Small intestine (tissue), 7 donors: Measurements from ENCODE around the gene ACTN4. TPM values are rescaled to one million over a fixed set of nuclear protein-coding genes. Genes with fewer than 3 reads are reported as not detected.

Source experiments
- DNase-seq, 2 donors: peaks; one replicate each; pipeline versions ENCODE4 v3.0.0 to v3.0.0-alpha.2; 2013
- FAIRE-seq: peaks from 2 replicates; lab custom pipeline; 2012; peaks lifted over from hg19 to GRCh38; lab: Jason Lieb, UNC
- H3K27ac ChIP-seq, 3 donors: one replicate each; pipeline ENCODE4 v1.5.1; 2013; ENCODE audit warnings: low read length in 2 of 3, mild to moderate bottlenecking in 2 of 3, control low read depth in 1 of 3, inconsistent platforms in 1 of 3, low read depth in 1 of 3, moderate library complexity in 1 of 3
- H3K27me3 ChIP-seq, 3 donors: one replicate each; pipeline ENCODE4 v1.6.1; 2013; ENCODE audit warnings: low read length in 3 of 3, inconsistent platforms in 1 of 3; ENCODE audit not compliant: control insufficient read depth in 3 of 3, insufficient read depth in 3 of 3
- H3K36me3 ChIP-seq, 3 donors: one replicate each; pipeline ENCODE4 v1.6.1; 2013; ENCODE audit warnings: low read length in 3 of 3, inconsistent platforms in 1 of 3, low read depth in 1 of 3, mild to moderate bottlenecking in 1 of 3, moderate library complexity in 1 of 3; ENCODE audit not compliant: control insufficient read depth in 3 of 3, insufficient read depth in 2 of 3
- H3K4me1 ChIP-seq, 3 donors: one replicate each; pipeline ENCODE4 v1.6.1; 2013; ENCODE audit warnings: low read length in 2 of 3, inconsistent platforms in 1 of 3, low read depth in 1 of 3, mild to moderate bottlenecking in 1 of 3, moderate library complexity in 1 of 3; ENCODE audit not compliant: control insufficient read depth in 3 of 3, insufficient read depth in 2 of 3
- H3K4me3 ChIP-seq, 3 donors: one replicate each; pipeline ENCODE4 v1.5.1; 2013; ENCODE audit warnings: low read length in 3 of 3, control low read depth in 1 of 3, inconsistent platforms in 1 of 3, low read depth in 1 of 3, mild to moderate bottlenecking in 1 of 3, moderate library complexity in 1 of 3
- H3K9me3 ChIP-seq, 2 donors: one replicate each; pipeline ENCODE4 v1.6.1; 2013; ENCODE audit warnings: low read depth in 1 of 2, low read length in 1 of 2; ENCODE audit not compliant: control insufficient read depth in 2 of 2, insufficient read depth in 1 of 2
- WGBS, 3 donors: extraction: QIAGEN DNeasy Blood & Tissue Kit; methylation state at CpG; one replicate each; pipeline ENCODE4 v1.1.7; 2013; 5-methylcytosine and 5-hydroxymethylcytosine counted together
- polyA plus RNA-seq, 4 donors: library from polyadenylated mRNA; stranded (reverse) in 3 of 4; unstranded in 1 of 4; fragments of 200-250 nt in 3 of 4; fragments of 120-200 nt in 1 of 4; gene quantifications; one replicate each; pipeline versions ENCODE4 v1.2.1 to v1.2.3, GENCODE V29; 2013
- donor health status: healthy with polysubstance abuse.
- donor health status: control.
- donor health status: control.
- donor health status: Bipolar disorder and iron deficiency.
- donor health status: healthy.

ACTN4 gene
- polyA plus RNA-seq, 4 donors, result 188 to 790 (median 308) TPM

GRCh38 chr19:38660724-38661123 lies 13.3 kb downstream of the ACTN4 start:
- H3K9me3 ChIP-seq, result no peaks in the 10 kb centered on the region
- peaks cover 0 to 81% (median 5%) of the 10 kb centered on the region in 3 donors for H3K36me3 ChIP-seq
- no peak for FAIRE-seq
- H3K27me3 ChIP-seq, result no peaks in the 10 kb centered on the region
- peak overlapping the region; percentile 60 to 81 (median 73) for H3K27ac ChIP-seq
- peaks cover 25 to 94% (median 55%) of the 10 kb centered on the region in 3 donors for H3K4me1 ChIP-seq
- DNase-seq, result no peak
- WGBS, 3 donors, result 28 to 64% (median 44%) methylated on average over 9 of the region's 9 CpGs
- H3K4me3 ChIP-seq, result no peak overlapping the region

GRCh38 chr19:38661136-38661535 lies 13.7 kb downstream of the ACTN4 start:
- FAIRE-seq (no peak), DNase-seq (peak; percentile 59 to 62)
- 15 to 56% (median 30%) methylated on average over 7 of the region's 7 CpGs for WGBS, 3 donors
- Histone ChIP-seq H3K27ac (peak overlapping the region; percentile 60 to 81 (median 73)), H3K36me3 (peaks cover 0 to 82% (median 5%) of the 10 kb centered on the region in 3 donors), H3K4me1 (peaks cover 29 to 94% (median 54%) of the 10 kb centered on the region in 3 donors), H3K4me3 (no peak overlapping the region), H3K27me3 (no peaks in the 10 kb centered on the region), H3K9me3 (no peaks in the 10 kb centered on the region)

- no peak for FAIRE-seq
- Histone ChIP-seq H3K36me3 (peaks cover 0 to 83% (median 2%) of the 10 kb centered on the region in 3 donors), H3K27ac (peak overlapping the region; percentile 9 to 88 (median 36)), H3K4me3 (peak overlapping the region in 1 of 3 donors; percentile 4), H3K9me3 (no peaks in the 10 kb centered on the region), H3K27me3 (no peaks in the 10 kb centered on the region), H3K4me1 (peaks cover 33 to 94% (median 61%) of the 10 kb centered on the region in 3 donors)
- DNase-seq, result peak; percentile 83 to 85
- 7 to 26% (median 12%) methylated on average over 1 of the region's 1 CpG for WGBS, 3 donors
Observed at GRCh38 chr19:38661996-38662395, 14.5 kb downstream of the ACTN4 start.

- FAIRE-seq (no peak), DNase-seq (peak in 1 of 2 donors; percentile 40)
- no peaks in the 10 kb centered on the region for H3K27me3 ChIP-seq
- peaks cover 0 to 82% (median under 1%) of the 10 kb centered on the region in 3 donors for H3K36me3 ChIP-seq
- no peaks in the 10 kb centered on the region for H3K9me3 ChIP-seq
- H3K4me3 ChIP-seq, result no peak overlapping the region
- H3K27ac ChIP-seq, result peak overlapping the region; percentile 9 to 88 (median 49)
- H3K4me1 ChIP-seq, result peaks cover 34 to 95% (median 62%) of the 10 kb centered on the region in 3 donors
- WGBS, 3 donors, result 53 to 71% (median 68%) methylated on average over 7 of the region's 7 CpGs
Observed at GRCh38 chr19:38662537-38663155, 15.2 kb downstream of the ACTN4 start.

- Histone ChIP-seq H3K4me1 (peaks cover 38 to 95% (median 61%) of the 10 kb centered on the region in 3 donors), H3K36me3 (peaks cover 0 to 83% (median 0%) of the 10 kb centered on the region in 3 donors), H3K27me3 (no peaks in the 10 kb centered on the region), H3K27ac (peak overlapping the region in 2 of 3 donors; percentile 88 to 93), H3K9me3 (no peaks in the 10 kb centered on the region), H3K4me3 (peak overlapping the region in 1 of 3 donors; percentile 7)
- DNase-seq (peak in 1 of 2 donors; percentile 76), FAIRE-seq (no peak)
- WGBS, 3 donors, result 86 to 92% (median 91%) methylated on average over 22 of the region's 22 CpGs
Observed at GRCh38 chr19:38663156-38663651, 15.8 kb downstream of the ACTN4 start.

GRCh38 chr19:38663957-38664502 lies 16.6 kb downstream of the ACTN4 start:
- FAIRE-seq (no peak), DNase-seq (no peak)
- Histone ChIP-seq H3K4me1 (peaks cover 41 to 93% (median 59%) of the 10 kb centered on the region in 3 donors), H3K27ac (peak overlapping the region; percentile 78 to 93 (median 88)), H3K36me3 (peaks cover 0 to 87% (median 0%) of the 10 kb centered on the region in 3 donors), H3K9me3 (no peaks in the 10 kb centered on the region), H3K4me3 (no peak overlapping the region), H3K27me3 (no peaks in the 10 kb centered on the region)
- 59 to 74% (median 69%) methylated on average over 18 to 19 of the region's 19 CpGs for WGBS, 3 donors

GRCh38 chr19:38664503-38665211 lies 17.2 kb downstream of the ACTN4 start:
- DNase-seq, result no peak
- Histone ChIP-seq H3K4me3 (no peak overlapping the region), H3K9me3 (no peaks in the 10 kb centered on the region), H3K27ac (peak overlapping the region; percentile 78 to 93 (median 88)), H3K27me3 (no peaks in the 10 kb centered on the region), H3K4me1 (peaks cover 44 to 93% (median 58%) of the 10 kb centered on the region in 3 donors), H3K36me3 (peaks cover 0 to 88% (median 0%) of the 10 kb centered on the region in 3 donors)
- FAIRE-seq, result no peak
- WGBS, 3 donors, result 30 to 38% (median 36%) methylated on average over 7 of the region's 7 CpGs
